SK-N-SH treated with all-trans-retinoic acid at 6 μM for 48 hours (cell line): ENCODE data around the gene LY6G5C.

Experiments
- ATAC-seq: fragments of 200-7000 bp; cut with Tn5 transposase; 3 replicates; pipeline ENCODE4 v1.9.1; 2020; ENCODE audit warnings: mild to moderate bottlenecking, moderate library complexity
- ZNF70 ChIP-seq: fragments of 450-650 bp; formaldehyde crosslinking; IDR thresholded peaks from 2 replicates; pipeline ENCODE4 v1.5.0; 2020; ENCODE audit warnings: mild to moderate bottlenecking, moderate library complexity

LY6G5C gene

DNA sequence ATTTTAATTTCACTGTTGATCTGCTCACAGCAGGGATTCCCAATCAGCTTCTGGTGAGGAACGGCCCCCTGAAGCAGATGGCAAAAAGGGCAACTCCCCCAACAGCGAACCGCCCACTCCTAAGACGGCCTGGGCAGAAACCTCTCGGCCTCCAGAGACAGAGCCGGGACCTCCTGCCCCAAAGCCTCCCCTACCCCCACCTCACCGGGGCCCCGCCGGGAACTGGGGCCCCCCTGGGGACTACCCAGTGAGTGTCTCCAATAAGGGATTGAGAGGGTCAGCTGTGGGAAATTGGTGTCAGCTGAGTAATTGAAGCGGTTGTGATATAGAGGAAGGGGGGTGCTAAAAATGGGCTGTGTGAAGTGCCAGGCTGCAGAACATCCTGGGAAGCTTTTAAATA, 53.9 kb downstream of the LY6G5C start:
- no peak for TF ChIP-seq ZNF70 (CRISPR knock-in tag)
- ATAC-seq, result no peak
